PC-9 (cell line): ENCODE measurements around the gene ACOX1. TPM values are rescaled to one million over a fixed set of nuclear protein-coding genes. Genes with fewer than 3 reads are reported as not detected.
"Not testable (repeated sequence)": the region's sequence is repeated elsewhere in the genome, so short reads cannot be mapped to it uniquely, and the experiment has no call there.

ENCODE experiments used
- BruUV-seq: library from RNA; stranded (reverse); fragments of 400-500 nt; replicated peaks from 2 replicates; lab custom pipeline; 2021; lab: Mats Ljungman, UMichigan
- CTCF ChIA-PET: fragments of 300-600 bp; sonication (Branson Sonifier 250); formaldehyde crosslinking; loops from one replicate; lab custom pipeline; 2022; ENCODE audit warnings: antibody characterized with exemption; lab: Charles Lee
- POLR2A ChIA-PET: fragments of 300-600 bp; sonication (Branson Sonifier 250); formaldehyde crosslinking; loops from one replicate; lab custom pipeline; 2022; ENCODE audit warnings: antibody characterized with exemption; ENCODE audit not compliant: unreplicated experiment; lab: Charles Lee
- DNase-seq, 2 experiments: peaks; one replicate each; pipeline versions ENCODE4 v3.0.0 to v3.0.0-alpha.2; 2015 to 2022; ENCODE audit warnings: mixed read lengths in 1 of 2
- H2AFZ ChIP-seq: fragments of 200-600 bp; sonication (generic); 2 replicates; pipeline ENCODE4 v1.8.1; 2017; ENCODE audit warnings: antibody characterized with exemption
- H3F3A ChIP-seq: fragments of 200-600 bp; sonication (generic); 2 replicates; pipeline ENCODE4 v1.8.1; 2017; ENCODE audit warnings: antibody characterized with exemption, mild to moderate bottlenecking, low read depth; ENCODE audit not compliant: insufficient read depth
- H3K27ac ChIP-seq: fragments of 200-600 bp; sonication (generic); 2 replicates; pipeline ENCODE4 v1.6.1; 2016; ENCODE audit warnings: mixed run types
- H3K27me3 ChIP-seq: fragments of 200-600 bp; sonication (generic); 2 replicates; pipeline ENCODE4 v1.6.1; 2016; ENCODE audit warnings: low read depth, mixed run types; ENCODE audit not compliant: insufficient read depth
- H3K36me3 ChIP-seq: fragments of 200-600 bp; sonication (generic); 2 replicates; pipeline ENCODE4 v1.6.1; 2016; ENCODE audit warnings: low read depth, mixed run types
- H3K4me1 ChIP-seq: fragments of 200-600 bp; sonication (generic); replicated peaks from 2 replicates; pipeline ENCODE4 v1.6.1; 2016; ENCODE audit warnings: mixed run types; ENCODE audit not compliant: insufficient read depth
- H3K4me2 ChIP-seq: fragments of 200-600 bp; sonication (generic); 2 replicates; pipeline ENCODE4 v1.6.1; 2017; ENCODE audit warnings: mixed run types
- H3K4me3 ChIP-seq: fragments of 200-600 bp; sonication (generic); 2 replicates; pipeline ENCODE4 v1.6.1; 2016; ENCODE audit warnings: mixed run types
- H3K79me2 ChIP-seq: fragments of 200-600 bp; sonication (generic); 2 replicates; pipeline ENCODE4 v1.6.1; 2017; ENCODE audit warnings: low read depth, mixed run types
- H3K9me2 ChIP-seq: fragments of 200-600 bp; sonication (generic); 2 replicates; pipeline ENCODE4 v1.8.1; 2017; ENCODE audit warnings: mild to moderate bottlenecking; ENCODE audit not compliant: insufficient read depth
- H3K9me3 ChIP-seq: fragments of 200-600 bp; sonication (generic); 2 replicates; pipeline ENCODE4 v1.8.1; 2016; ENCODE audit warnings: low read depth; ENCODE audit not compliant: insufficient read depth
- H4K20me1 ChIP-seq: fragments of 200-600 bp; sonication (generic); 2 replicates; pipeline ENCODE4 v1.8.1; 2017; ENCODE audit not compliant: insufficient read depth
- EZH2 ChIP-seq: fragments of 200-600 bp; sonication (generic); IDR thresholded peaks from 2 replicates; pipeline ENCODE4 v1.8.0; 2017; ENCODE audit warnings: antibody characterized with exemption, low read depth
- intact Hi-C: fragments of 100-400 bp; cut with micrococcal nuclease; formaldehyde crosslinking; loops from one replicate; pipeline ENCODE4 v1.10.0; 2022; ENCODE audit not compliant: unreplicated experiment
- total RNA-seq: library from RNA; stranded (reverse); gene quantifications from 2 replicates; pipeline ENCODE4 v1.2.3, GENCODE V29; 2021
- TF ChIP-seq, protein P1 (sequence below): fragments of 200-600 bp; sonication (generic); conservative IDR thresholded peaks from 2 replicates; pipeline ENCODE4 v1.6.1; 2017; ENCODE audit warnings: mixed run types, antibody characterized with exemption, mild to moderate bottlenecking, moderate library complexity

The ACOX1 gene
- total RNA-seq, 1 experiment from 2014 or later: 35.5 TPM

DNA sequence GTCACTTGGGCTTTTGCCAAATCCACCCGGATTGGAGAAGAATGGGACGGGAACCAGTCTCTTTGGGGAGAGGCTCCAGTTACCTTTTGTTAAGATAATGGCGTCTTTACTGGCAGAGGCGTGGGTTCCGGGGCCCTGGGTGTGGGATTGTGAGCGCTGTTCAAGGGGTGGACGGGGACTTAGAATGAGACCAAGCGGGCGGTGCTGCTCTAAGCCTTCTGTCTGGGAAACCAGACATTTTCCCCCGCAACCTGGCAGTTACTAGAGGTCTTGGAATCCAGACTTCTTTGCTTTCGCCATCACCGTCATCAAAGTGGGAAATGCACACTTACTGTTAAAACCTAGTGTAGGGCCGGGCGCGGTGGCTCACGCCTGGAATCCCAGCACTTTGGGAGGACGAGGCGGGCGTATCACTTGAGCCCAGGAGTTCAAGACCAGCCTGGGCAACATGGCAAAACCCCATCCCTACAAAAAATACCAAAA is 780 bp upstream of the ACOX1 start:
- ChIA-PET CTCF (interaction anchor here (0.6 to 0.7 kb wide), 2 partner anchors 124 to 718 kb away, joined by 3 read pairs; partner anchors contain the start of gene MRPS7), POLR2A (interaction anchor here (0.6 kb wide), 1 partner anchor 1145 kb away, joined by 3 read pairs; no protein-coding TSS in a partner anchor)
- Histone ChIP-seq H3K4me2 (peak overlapping the region; percentile 80), H3K9me2 (no peaks in the 10 kb centered on the region), H2AFZ (peak overlapping the region; percentile 88), H3K9me3 (no peaks in the 10 kb centered on the region), H3K27me3 (no peaks in the 10 kb centered on the region), H3F3A (peaks cover 46% of the 10 kb centered on the region), H3K79me2 (peaks cover 65% of the 10 kb centered on the region), H3K36me3 (0 out of 2 replicates have a peak, but pooled peaks cover 3% of the 10 kb centered on the region), H3K27ac (peak overlapping the region; percentile 87), H4K20me1 (no peaks in the 10 kb centered on the region), H3K4me1 (peaks cover 69% of the 10 kb centered on the region), H3K4me3 (peak overlapping the region; percentile 82)
- TSS peak; percentile 90 for BruUV-seq
- DNase-seq: no peak
- intact Hi-C loops: loop anchor here (1.0 to 5.0 kb wide), 3 partner anchors 47 to 132 kb away; partner anchors contain the start of gene EVPL
- TF ChIP-seq EZH2: no peak
- TF ChIP-seq, protein P1, sequence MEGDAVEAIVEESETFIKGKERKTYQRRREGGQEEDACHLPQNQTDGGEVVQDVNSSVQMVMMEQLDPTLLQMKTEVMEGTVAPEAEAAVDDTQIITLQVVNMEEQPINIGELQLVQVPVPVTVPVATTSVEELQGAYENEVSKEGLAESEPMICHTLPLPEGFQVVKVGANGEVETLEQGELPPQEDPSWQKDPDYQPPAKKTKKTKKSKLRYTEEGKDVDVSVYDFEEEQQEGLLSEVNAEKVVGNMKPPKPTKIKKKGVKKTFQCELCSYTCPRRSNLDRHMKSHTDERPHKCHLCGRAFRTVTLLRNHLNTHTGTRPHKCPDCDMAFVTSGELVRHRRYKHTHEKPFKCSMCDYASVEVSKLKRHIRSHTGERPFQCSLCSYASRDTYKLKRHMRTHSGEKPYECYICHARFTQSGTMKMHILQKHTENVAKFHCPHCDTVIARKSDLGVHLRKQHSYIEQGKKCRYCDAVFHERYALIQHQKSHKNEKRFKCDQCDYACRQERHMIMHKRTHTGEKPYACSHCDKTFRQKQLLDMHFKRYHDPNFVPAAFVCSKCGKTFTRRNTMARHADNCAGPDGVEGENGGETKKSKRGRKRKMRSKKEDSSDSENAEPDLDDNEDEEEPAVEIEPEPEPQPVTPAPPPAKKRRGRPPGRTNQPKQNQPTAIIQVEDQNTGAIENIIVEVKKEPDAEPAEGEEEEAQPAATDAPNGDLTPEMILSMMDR: no peak

DNA sequence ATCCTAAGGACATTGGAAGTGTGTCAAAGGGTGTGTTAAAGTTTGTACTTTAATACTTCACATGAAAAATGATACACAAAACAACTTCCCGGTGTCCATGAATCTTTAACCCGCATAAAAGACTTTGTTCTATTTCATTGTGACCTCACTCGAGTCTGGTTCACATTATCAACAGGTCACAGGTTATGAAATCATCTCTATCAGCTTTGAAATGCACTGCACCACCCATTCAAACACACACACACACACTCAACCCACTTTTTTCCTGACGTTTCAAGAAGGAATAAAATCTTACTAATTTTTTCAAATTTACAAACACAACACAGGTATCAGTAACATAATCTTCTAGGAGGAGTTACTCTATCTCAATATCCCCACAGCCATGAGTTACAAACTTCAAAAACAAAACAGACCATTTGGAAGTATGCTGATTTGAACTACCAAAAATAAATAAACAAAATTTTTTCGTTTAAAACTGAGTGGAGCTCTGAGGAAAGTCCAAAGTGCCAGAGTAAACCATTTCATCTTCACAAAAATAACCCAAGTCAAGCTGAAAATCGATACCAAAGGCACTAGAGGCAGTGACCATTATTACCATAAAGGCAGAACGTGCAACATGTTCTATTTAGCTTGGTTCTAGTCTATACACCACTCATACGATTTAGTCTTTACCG is 2.7 kb downstream of the ACOX1 start:
- no peaks in the 10 kb centered on the region for H3K9me3 ChIP-seq
- H3K27ac ChIP-seq: no peak overlapping the region
- BruUV-seq: no TSS peak
- no peak overlapping the region for H2AFZ ChIP-seq
- ChIA-PET POLR2A (no interaction called here), CTCF (interaction anchor here (0.6 kb wide), 1 partner anchor 12 kb away, joined by 9 read pairs; no protein-coding TSS in a partner anchor)
- intact Hi-C loops: no loop called here
- no peaks in the 10 kb centered on the region for H3K27me3 ChIP-seq
- no peaks in the 10 kb centered on the region for H3K9me2 ChIP-seq
- H3F3A ChIP-seq: peaks cover 22% of the 10 kb centered on the region
- 0 out of 2 replicates have a peak, but pooled peaks cover 6% of the 10 kb centered on the region for H3K36me3 ChIP-seq
- peaks cover 35% of the 10 kb centered on the region for H3K4me1 ChIP-seq
- TF ChIP-seq, protein P1: no peak
- no peak for TF ChIP-seq EZH2
- H3K79me2 ChIP-seq: peaks cover 64% of the 10 kb centered on the region
- H4K20me1 ChIP-seq: no peaks in the 10 kb centered on the region
- H3K4me3 ChIP-seq: no peak overlapping the region
- H3K4me2 ChIP-seq: peak overlapping the region; percentile 19; the same call in 1 of the 2 replicates
- no peak for DNase-seq

DNA sequence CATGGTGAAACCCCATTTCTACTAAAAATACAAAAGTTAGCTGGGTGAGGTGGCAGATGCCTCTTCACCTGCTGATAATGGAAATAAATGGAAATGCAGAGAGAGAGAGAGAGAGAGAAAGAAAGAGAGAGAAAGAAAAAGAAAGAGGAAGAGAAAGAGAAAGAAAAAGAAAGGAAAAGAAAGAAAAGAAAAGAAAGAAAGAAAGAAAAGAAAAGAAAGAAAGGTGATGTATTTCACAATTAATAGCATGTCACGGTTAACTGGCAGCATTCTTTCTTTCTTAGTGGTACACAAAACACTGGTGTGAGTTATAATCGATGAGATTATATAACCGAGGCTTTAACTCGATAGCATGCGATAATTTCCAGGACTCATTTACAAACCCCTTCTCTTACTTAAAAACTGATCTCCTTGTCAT is 3.2 kb downstream of the ACOX1 start:
- H3K27me3 ChIP-seq: no peaks in the 10 kb centered on the region
- peaks cover 20% of the 10 kb centered on the region for H3F3A ChIP-seq
- intact Hi-C loops: no loop called here
- BruUV-seq: no TSS peak
- peaks cover 29% of the 10 kb centered on the region for H3K4me1 ChIP-seq
- no peaks in the 10 kb centered on the region for H3K9me3 ChIP-seq
- no peak overlapping the region for H3K4me3 ChIP-seq
- 0 out of 2 replicates have a peak, but pooled peaks cover 6% of the 10 kb centered on the region for H3K36me3 ChIP-seq
- H3K79me2 ChIP-seq: peaks cover 58% of the 10 kb centered on the region
- CTCF ChIA-PET: no interaction called here
- H2AFZ ChIP-seq: no peak overlapping the region
- H4K20me1 ChIP-seq: no peaks in the 10 kb centered on the region
- TF ChIP-seq, protein P1: no peak
- TF ChIP-seq EZH2: no peak
- DNase-seq: no peak
- POLR2A ChIA-PET: no interaction called here
- H3K27ac ChIP-seq: no peak overlapping the region
- no peaks in the 10 kb centered on the region for H3K9me2 ChIP-seq
- peak overlapping the region; percentile 19; the same call in 1 of the 2 replicates for H3K4me2 ChIP-seq

DNA sequence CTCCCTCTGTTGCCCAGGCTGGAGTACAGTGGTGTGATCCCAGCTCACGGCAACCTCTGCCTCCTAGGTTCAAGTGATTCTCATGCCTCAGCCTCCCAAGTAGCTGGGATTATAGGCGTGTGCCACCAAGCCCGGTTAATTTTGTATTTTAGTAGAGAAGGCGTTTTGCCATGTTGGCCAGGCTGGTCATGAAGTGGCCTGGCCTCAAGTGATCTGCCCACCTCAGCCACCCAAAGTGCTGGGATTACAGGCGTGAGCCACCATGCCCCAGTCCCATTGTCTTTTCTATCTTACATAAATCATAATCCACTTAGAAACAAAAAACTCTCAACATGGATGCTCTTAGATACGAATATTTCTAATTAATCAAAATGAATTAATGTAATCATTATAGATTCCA is 3.8 kb downstream of the ACOX1 start:
- H3K27ac ChIP-seq, CTCF ChIA-PET, H3K4me3 ChIP-seq, H3K9me2 ChIP-seq, BruUV-seq, POLR2A ChIA-PET, H4K20me1 ChIP-seq, H3K4me2 ChIP-seq, H3K36me3 ChIP-seq, H3K9me3 ChIP-seq, H3K27me3 ChIP-seq, DNase-seq, intact Hi-C loops, H2AFZ ChIP-seq: not testable (repeated sequence)
- H3K4me1 ChIP-seq: peaks cover 28% of the 10 kb centered on the region
- H3K79me2 ChIP-seq: peaks cover 53% of the 10 kb centered on the region
- H3F3A ChIP-seq: peaks cover 22% of the 10 kb centered on the region
